ENCODE measurements around the gene MRC1. TPM values are rescaled to one million over a fixed set of nuclear protein-coding genes. Genes with fewer than 3 reads are reported as not detected.
A peak's percentile ranks its signal among the peaks of the same experiment; 100 is the strongest.

The MRC1 gene
- polyA plus RNA-seq, 1 donor = 13.7 TPM

- no peak for DNase-seq
Measured at GRCh38 chr10:17848646-17849045, 39.5 kb downstream of the MRC1 start.

GRCh38 chr10:17850501-17850900 lies 41.4 kb downstream of the MRC1 start:
- DNase-seq = no peak

- peak; percentile 38 for DNase-seq
Measured at GRCh38 chr10:17851611-17852010, 42.5 kb downstream of the MRC1 start.

- no peak for DNase-seq
Measured at GRCh38 chr10:17854044-17854652, 45.0 kb downstream of the MRC1 start.

GRCh38 chr10:17857040-17857439 lies 47.9 kb downstream of the MRC1 start:
- no peak for DNase-seq

- DNase-seq = no peak
Measured at GRCh38 chr10:17859492-17860156, 50.5 kb downstream of the MRC1 start.

GRCh38 chr10:17861760-17862159 lies 52.6 kb downstream of the MRC1 start:
- DNase-seq = no peak

GRCh38 chr10:17865351-17865750 lies 56.2 kb downstream of the MRC1 start:
- DNase-seq = no peak

- no peak for DNase-seq
Measured at GRCh38 chr10:17866346-17866745, 57.2 kb downstream of the MRC1 start.

GRCh38 chr10:17867056-17867455 lies 57.9 kb downstream of the MRC1 start:
- no peak for DNase-seq

- no peak for DNase-seq
Measured at GRCh38 chr10:17871036-17871435, 61.9 kb downstream of the MRC1 start.

- DNase-seq = no peak
Measured at GRCh38 chr10:17872191-17873091, 63.3 kb downstream of the MRC1 start.

- DNase-seq = no peak
Measured at GRCh38 chr10:17873946-17874345, 64.8 kb downstream of the MRC1 start.

GRCh38 chr10:17877121-17877520 lies 68.0 kb downstream of the MRC1 start:
- no peak for DNase-seq

GRCh38 chr10:17878896-17879295 lies 69.7 kb downstream of the MRC1 start:
- DNase-seq = no peak

GRCh38 chr10:17880601-17881000 lies 71.5 kb downstream of the MRC1 start:
- DNase-seq = no peak

- DNase-seq = no peak
Measured at GRCh38 chr10:17882557-17882956, 73.4 kb downstream of the MRC1 start.

- DNase-seq = no peak
Measured at GRCh38 chr10:17883621-17884020, 74.5 kb downstream of the MRC1 start.

- DNase-seq = no peak
Measured at GRCh38 chr10:17888189-17888588, 79.0 kb downstream of the MRC1 start.

- no peak for DNase-seq
Measured at GRCh38 chr10:17891435-17891834, 82.3 kb downstream of the MRC1 start.

GRCh38 chr10:17904564-17904963 lies 95.4 kb downstream of the MRC1 start:
- no peak for DNase-seq

- DNase-seq = no peak
Measured at GRCh38 chr10:17905491-17905890, 96.3 kb downstream of the MRC1 start.

- no peak for DNase-seq
Measured at GRCh38 chr10:17906002-17906401, 96.9 kb downstream of the MRC1 start.

- DNase-seq = no peak
Measured at GRCh38 chr10:17907641-17908040, 98.5 kb downstream of the MRC1 start.
